ENCODE results near the gene BFAR. TPM values are rescaled to one million over a fixed set of nuclear protein-coding genes. Genes with fewer than 3 reads are reported as not detected.

The BFAR gene
- polyA plus RNA-seq, 1 experiment, result 77.1 TPM

DNA sequence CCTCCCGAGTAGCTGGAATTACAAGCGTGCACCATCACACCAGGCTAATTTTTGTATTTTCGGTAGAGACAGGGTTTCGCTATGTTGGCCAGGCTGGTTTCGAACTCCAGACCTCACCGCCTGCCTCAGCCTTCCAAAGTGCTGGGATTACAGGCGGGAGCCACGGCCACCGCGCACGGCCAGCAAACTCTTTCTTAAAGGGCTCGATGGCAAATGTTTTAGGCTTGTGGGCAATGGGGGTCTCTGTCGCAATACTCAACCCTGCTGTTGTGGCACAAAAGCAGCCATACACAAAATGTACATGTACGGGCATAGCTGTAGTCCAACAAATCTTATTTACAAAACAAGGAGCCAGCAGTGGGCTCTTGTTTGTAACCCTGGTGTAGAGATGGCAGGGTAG is 21.1 kb upstream of the BFAR start:
- TF ChIP-seq, protein P1, sequence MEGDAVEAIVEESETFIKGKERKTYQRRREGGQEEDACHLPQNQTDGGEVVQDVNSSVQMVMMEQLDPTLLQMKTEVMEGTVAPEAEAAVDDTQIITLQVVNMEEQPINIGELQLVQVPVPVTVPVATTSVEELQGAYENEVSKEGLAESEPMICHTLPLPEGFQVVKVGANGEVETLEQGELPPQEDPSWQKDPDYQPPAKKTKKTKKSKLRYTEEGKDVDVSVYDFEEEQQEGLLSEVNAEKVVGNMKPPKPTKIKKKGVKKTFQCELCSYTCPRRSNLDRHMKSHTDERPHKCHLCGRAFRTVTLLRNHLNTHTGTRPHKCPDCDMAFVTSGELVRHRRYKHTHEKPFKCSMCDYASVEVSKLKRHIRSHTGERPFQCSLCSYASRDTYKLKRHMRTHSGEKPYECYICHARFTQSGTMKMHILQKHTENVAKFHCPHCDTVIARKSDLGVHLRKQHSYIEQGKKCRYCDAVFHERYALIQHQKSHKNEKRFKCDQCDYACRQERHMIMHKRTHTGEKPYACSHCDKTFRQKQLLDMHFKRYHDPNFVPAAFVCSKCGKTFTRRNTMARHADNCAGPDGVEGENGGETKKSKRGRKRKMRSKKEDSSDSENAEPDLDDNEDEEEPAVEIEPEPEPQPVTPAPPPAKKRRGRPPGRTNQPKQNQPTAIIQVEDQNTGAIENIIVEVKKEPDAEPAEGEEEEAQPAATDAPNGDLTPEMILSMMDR (IDR thresholded peaks at IDR 0.05; ENCODE audit: insufficient read depth, low read depth, low read length), result no peak
- Histone ChIP-seq H3K4me3 (ENCODE audit: low read depth, low read length) (no peak overlapping the region), H3K27me3 (ENCODE audit: control insufficient read depth, insufficient read depth, low read length) (no peaks in the 10 kb centered on the region), H3K36me3 (ENCODE audit: control insufficient read depth, insufficient read depth, low read length) (peaks cover 16% of the 10 kb centered on the region)
- DNase-seq (ENCODE audit: low read depth), result no peak
- ChIA-PET POLR2A (no interaction called here), CTCF (interaction anchor here (1.0 kb wide), 1 partner anchor 12 kb away, joined by 3 read pairs; no protein-coding TSS in a partner anchor)

DNA sequence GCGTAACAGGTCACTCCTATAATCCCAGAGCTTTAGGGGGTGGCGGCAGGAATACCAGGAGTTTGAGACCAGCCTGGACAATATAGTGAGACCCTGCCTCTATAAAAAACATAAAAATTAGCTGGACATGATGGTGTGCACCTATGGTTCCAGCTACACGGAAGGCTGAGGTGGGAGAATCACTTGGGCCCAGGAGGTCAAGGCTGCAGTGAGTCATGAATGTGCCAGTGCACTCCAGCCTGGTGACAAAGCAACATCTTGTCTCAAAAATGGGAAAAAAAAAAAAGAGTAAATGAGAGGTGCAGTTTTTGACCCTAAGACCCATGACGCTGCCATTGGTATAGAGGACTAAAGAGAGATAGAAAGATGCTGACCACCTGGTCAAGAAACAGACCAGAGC is 18.8 kb upstream of the BFAR start:
- ChIA-PET POLR2A (no interaction called here), CTCF (no interaction called here)
- no peak for DNase-seq (ENCODE audit: low read depth)
- H3K4me3 ChIP-seq (ENCODE audit: low read depth, low read length), result no peak overlapping the region
- TF ChIP-seq, protein P1 (IDR thresholded peaks at IDR 0.05; ENCODE audit: insufficient read depth, low read depth, low read length), result no peak
- H3K36me3 ChIP-seq (ENCODE audit: control insufficient read depth, insufficient read depth, low read length), result peaks cover 16% of the 10 kb centered on the region
- H3K27me3 ChIP-seq (ENCODE audit: control insufficient read depth, insufficient read depth, low read length), result no peaks in the 10 kb centered on the region

DNA sequence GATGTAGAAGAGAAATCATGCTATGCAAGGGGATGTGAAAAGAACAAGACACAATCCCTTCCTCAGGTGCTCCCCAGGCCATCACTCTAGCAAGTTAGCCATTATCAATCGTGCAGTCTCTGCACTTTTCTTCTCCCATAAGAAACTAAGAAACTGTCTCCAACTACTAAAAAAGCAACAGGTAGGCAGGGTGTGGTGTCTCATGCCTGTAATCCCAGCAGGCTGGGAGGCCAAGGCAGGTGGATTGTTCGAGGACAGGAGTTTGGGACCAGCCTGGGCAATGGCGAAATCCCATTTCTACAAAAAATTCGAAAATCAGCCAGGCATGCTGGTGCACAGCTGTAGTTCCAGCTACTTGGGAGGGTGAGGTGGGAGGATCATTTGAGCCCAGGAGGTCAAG is 16.5 kb upstream of the BFAR start:
- ChIA-PET CTCF (interaction anchor here (1.1 kb wide), 1 partner anchor 20 kb away, joined by 3 read pairs; no protein-coding TSS in a partner anchor), POLR2A (no interaction called here)
- no peaks in the 10 kb centered on the region for H3K27me3 ChIP-seq (ENCODE audit: control insufficient read depth, insufficient read depth, low read length)
- TF ChIP-seq, protein P1 (IDR thresholded peaks at IDR 0.05; ENCODE audit: insufficient read depth, low read depth, low read length), result no peak
- peaks cover 10% of the 10 kb centered on the region for H3K36me3 ChIP-seq (ENCODE audit: control insufficient read depth, insufficient read depth, low read length)
- H3K4me3 ChIP-seq (ENCODE audit: low read depth, low read length), result no peak overlapping the region
- DNase-seq (ENCODE audit: low read depth), result no peak

DNA sequence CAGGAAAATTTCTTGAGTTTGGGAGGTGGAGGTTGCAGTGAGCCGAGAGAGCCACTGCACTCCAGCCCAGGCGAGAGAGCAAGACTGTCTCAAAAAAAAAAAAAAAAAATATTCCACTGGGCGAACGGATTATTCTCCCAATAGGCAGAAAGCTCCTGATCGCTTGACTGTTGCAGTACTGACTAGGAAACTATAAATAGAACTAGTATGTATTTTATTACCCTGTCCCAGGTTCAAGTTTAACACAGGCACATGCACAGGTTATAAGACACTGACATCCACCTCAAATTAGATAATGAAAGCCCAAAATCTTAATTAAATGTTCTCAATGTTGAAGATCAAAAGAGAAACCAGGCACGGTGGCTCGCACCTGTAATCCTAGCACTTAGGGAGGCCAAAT is 14.2 kb upstream of the BFAR start:
- POLR2A ChIA-PET, result no interaction called here
- Histone ChIP-seq H3K4me3 (ENCODE audit: low read depth, low read length) (no peak overlapping the region), H3K27me3 (ENCODE audit: control insufficient read depth, insufficient read depth, low read length) (no peaks in the 10 kb centered on the region), H3K36me3 (ENCODE audit: control insufficient read depth, insufficient read depth, low read length) (peaks cover 11% of the 10 kb centered on the region)
- DNase-seq (ENCODE audit: low read depth), result no peak
- CTCF ChIA-PET, result interaction anchor here (1.3 kb wide), 1 partner anchor 18 kb away, joined by 3 read pairs; no protein-coding TSS in a partner anchor
- TF ChIP-seq, protein P1 (IDR thresholded peaks at IDR 0.05; ENCODE audit: insufficient read depth, low read depth, low read length), result no peak

DNA sequence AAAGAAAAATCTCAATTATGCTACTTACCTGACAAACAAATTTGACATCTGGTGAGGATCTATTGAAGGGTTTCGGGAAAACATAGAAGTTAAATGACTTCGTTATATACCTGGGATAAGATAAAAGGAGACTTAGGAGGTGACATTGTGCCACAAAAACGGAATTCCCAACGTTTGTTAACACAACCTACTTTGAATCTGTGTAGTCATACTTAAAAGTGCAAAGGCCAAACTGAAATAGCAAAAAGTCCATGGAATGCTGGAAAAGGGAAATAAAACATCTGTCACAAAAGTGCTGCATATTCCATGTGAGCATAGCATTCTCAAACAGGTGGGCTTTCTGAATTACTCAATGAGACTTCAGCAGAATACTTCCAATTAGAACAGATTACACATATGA is 5.7 kb upstream of the BFAR start:
- DNase-seq (ENCODE audit: low read depth), result no peak
- peaks cover 8% of the 10 kb centered on the region for H3K36me3 ChIP-seq (ENCODE audit: control insufficient read depth, insufficient read depth, low read length)
- no peaks in the 10 kb centered on the region for H3K27me3 ChIP-seq (ENCODE audit: control insufficient read depth, insufficient read depth, low read length)
- CTCF ChIA-PET, result no interaction called here
- TF ChIP-seq, protein P1 (IDR thresholded peaks at IDR 0.05; ENCODE audit: insufficient read depth, low read depth, low read length), result no peak
- POLR2A ChIA-PET, result interaction anchor here (0.6 kb wide), 1 partner anchor 25 kb away, joined by 3 read pairs; no protein-coding TSS in a partner anchor
- no peak overlapping the region for H3K4me3 ChIP-seq (ENCODE audit: low read depth, low read length)
